Measurements from ENCODE around the gene NAPSA. TPM values are rescaled to one million over a fixed set of nuclear protein-coding genes. Genes with fewer than 3 reads are reported as not detected.

The NAPSA gene
- total RNA-seq, 1 donor from 2014 or later, result not detected

DNA sequence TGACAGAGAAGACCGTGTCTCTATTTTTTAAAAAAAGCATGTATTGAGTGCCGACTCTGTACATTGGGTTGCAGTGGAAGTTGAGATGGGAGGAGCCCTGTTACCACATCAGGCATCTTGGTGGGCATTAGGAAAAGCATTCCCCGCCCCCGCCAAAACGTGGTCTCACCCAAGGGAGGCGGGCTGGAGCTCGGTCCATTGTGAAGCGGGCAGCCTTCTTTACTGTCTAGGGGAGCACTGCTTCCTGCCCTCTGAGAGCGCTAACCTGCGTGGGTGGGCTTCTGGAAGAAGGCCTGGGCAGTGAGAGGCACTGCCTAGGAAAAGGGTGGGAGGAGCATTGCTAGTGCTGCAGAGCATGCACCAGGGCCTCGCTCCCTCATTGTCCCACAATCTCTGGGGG, 14.7 kb upstream of the NAPSA start:
- Mint-ChIP-seq H3K27me3 (ENCODE audit: unreplicated experiment) (peaks cover 23% of the 10 kb centered on the region), H3K27ac (ENCODE audit: unreplicated experiment) (no peak overlapping the region), H3K4me1 (ENCODE audit: unreplicated experiment) (peaks cover 17% of the 10 kb centered on the region), H3K36me3 (ENCODE audit: low read depth, unreplicated experiment) (peaks cover 40% of the 10 kb centered on the region), H3K9me3 (ENCODE audit: unreplicated experiment) (no peaks in the 10 kb centered on the region), H3K4me3 (ENCODE audit: unreplicated experiment) (peak overlapping the region; percentile 37)
- DNase-seq (ENCODE audit: low spot score), result no peak
- TF ChIP-seq, protein P1, sequence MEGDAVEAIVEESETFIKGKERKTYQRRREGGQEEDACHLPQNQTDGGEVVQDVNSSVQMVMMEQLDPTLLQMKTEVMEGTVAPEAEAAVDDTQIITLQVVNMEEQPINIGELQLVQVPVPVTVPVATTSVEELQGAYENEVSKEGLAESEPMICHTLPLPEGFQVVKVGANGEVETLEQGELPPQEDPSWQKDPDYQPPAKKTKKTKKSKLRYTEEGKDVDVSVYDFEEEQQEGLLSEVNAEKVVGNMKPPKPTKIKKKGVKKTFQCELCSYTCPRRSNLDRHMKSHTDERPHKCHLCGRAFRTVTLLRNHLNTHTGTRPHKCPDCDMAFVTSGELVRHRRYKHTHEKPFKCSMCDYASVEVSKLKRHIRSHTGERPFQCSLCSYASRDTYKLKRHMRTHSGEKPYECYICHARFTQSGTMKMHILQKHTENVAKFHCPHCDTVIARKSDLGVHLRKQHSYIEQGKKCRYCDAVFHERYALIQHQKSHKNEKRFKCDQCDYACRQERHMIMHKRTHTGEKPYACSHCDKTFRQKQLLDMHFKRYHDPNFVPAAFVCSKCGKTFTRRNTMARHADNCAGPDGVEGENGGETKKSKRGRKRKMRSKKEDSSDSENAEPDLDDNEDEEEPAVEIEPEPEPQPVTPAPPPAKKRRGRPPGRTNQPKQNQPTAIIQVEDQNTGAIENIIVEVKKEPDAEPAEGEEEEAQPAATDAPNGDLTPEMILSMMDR (IDR thresholded peaks at IDR 0.05; ENCODE audit: unreplicated experiment), result no peak

DNA sequence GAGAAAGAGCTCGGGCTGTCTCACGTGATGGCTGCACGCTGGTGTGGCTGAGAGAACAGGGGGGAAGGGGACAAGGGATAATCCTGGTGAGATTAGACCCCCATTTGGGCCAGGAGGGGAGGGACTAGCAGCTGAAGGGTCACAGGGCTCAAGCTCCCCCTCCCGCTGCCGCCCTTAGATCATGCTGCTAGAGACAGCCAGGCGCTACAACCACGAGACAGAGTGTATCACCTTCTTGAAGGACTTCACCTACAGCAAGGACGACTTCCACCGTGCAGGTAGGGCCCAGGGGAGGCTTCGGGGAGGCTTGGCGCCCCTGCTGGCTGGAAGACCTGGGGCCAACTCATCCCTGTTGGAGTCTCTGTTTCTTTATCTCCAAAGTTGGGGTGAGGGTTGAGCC, 14.2 kb upstream of the NAPSA start:
- H3K27me3 Mint-ChIP-seq (ENCODE audit: unreplicated experiment), result peaks cover 21% of the 10 kb centered on the region
- DNase-seq (ENCODE audit: low spot score), result no peak
- H3K4me1 Mint-ChIP-seq (ENCODE audit: unreplicated experiment), result peaks cover 11% of the 10 kb centered on the region
- H3K4me3 Mint-ChIP-seq (ENCODE audit: unreplicated experiment), result no peak overlapping the region
- peaks cover 36% of the 10 kb centered on the region for H3K36me3 Mint-ChIP-seq (ENCODE audit: low read depth, unreplicated experiment)
- no peaks in the 10 kb centered on the region for H3K9me3 Mint-ChIP-seq (ENCODE audit: unreplicated experiment)
- TF ChIP-seq, protein P1 (IDR thresholded peaks at IDR 0.05; ENCODE audit: unreplicated experiment), result no peak
- no peak overlapping the region for H3K27ac Mint-ChIP-seq (ENCODE audit: unreplicated experiment)

DNA sequence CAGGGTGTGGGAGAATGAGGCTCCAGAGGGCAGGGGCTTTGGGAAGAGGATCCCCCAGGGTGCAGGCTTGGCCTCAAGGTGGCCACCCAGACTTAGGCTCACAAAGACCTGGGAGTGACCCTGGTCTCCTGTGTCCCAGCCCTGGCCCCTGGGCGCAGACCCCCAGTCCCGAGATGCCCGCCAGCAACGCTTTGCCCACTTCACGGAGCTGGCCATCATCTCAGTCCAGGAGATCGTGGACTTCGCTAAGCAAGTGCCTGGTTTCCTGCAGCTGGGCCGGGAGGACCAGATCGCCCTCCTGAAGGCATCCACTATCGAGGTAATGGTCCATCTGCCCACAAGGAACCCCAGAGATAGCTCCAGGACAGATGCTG, 13.4 kb upstream of the NAPSA start:
- Mint-ChIP-seq H3K9me3 (ENCODE audit: unreplicated experiment) (no peaks in the 10 kb centered on the region), H3K27ac (ENCODE audit: unreplicated experiment) (no peak overlapping the region), H3K27me3 (ENCODE audit: unreplicated experiment) (peaks cover 20% of the 10 kb centered on the region), H3K36me3 (ENCODE audit: low read depth, unreplicated experiment) (peaks cover 35% of the 10 kb centered on the region), H3K4me3 (ENCODE audit: unreplicated experiment) (no peak overlapping the region), H3K4me1 (ENCODE audit: unreplicated experiment) (peaks cover 10% of the 10 kb centered on the region)
- TF ChIP-seq, protein P1 (IDR thresholded peaks at IDR 0.05; ENCODE audit: unreplicated experiment), result no peak
- no peak for DNase-seq (ENCODE audit: low spot score)

DNA sequence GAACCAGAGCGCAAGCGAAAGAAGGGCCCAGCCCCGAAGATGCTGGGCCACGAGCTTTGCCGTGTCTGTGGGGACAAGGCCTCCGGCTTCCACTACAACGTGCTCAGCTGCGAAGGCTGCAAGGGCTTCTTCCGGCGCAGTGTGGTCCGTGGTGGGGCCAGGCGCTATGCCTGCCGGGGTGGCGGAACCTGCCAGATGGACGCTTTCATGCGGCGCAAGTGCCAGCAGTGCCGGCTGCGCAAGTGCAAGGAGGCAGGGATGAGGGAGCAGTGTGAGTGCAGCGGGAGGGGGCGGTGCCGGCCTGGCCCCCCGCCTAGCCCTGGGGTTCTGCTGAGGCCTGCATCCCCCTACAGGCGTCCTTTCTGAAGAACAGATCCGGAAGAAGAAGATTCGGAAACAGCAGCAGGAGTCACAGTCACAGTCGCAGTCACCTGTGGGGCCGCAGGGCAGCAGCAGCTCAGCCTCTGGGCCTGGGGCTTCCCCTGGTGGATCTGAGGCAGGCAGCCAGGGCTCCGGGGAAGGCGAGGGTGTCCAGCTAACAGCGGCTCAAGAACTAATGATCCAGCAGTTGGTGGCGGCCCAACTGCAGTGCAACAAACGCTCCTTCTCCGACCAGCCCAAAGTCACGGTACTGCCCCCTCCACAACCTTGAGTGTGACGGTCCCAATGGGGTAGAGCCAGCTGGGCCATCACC, 12.9 kb upstream of the NAPSA start:
- Mint-ChIP-seq H3K36me3 (ENCODE audit: low read depth, unreplicated experiment) (peaks cover 30% of the 10 kb centered on the region), H3K27me3 (ENCODE audit: unreplicated experiment) (peaks cover 17% of the 10 kb centered on the region), H3K4me3 (ENCODE audit: unreplicated experiment) (peak overlapping the region; percentile 70), H3K9me3 (ENCODE audit: unreplicated experiment) (no peaks in the 10 kb centered on the region), H3K4me1 (ENCODE audit: unreplicated experiment) (peaks cover 6% of the 10 kb centered on the region), H3K27ac (ENCODE audit: unreplicated experiment) (no peak overlapping the region)
- DNase-seq (ENCODE audit: low spot score), result no peak
- TF ChIP-seq, protein P1 (IDR thresholded peaks at IDR 0.05; ENCODE audit: unreplicated experiment), result no peak

DNA sequence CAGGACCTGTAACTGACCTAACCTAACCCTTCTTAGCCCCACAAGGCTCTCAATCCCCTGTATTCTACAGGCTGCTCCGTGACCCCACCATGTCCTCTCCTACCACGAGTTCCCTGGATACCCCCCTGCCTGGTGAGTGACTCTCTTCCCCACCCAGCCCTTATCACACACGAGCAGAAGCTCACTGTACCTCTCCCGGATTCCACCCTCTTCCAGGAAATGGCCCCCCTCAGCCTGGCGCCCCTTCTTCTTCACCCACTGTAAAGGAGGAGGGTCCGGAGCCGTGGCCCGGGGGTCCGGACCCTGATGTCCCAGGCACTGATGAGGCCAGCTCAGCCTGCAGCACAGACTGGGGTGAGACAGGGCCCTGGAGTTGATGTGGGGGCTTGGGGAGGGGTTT, 12.1 kb upstream of the NAPSA start:
- peaks cover 27% of the 10 kb centered on the region for H3K36me3 Mint-ChIP-seq (ENCODE audit: low read depth, unreplicated experiment)
- H3K27ac Mint-ChIP-seq (ENCODE audit: unreplicated experiment), result no peak overlapping the region
- peak overlapping the region; percentile 81 for H3K4me3 Mint-ChIP-seq (ENCODE audit: unreplicated experiment)
- H3K27me3 Mint-ChIP-seq (ENCODE audit: unreplicated experiment), result peaks cover 14% of the 10 kb centered on the region
- peaks cover 4% of the 10 kb centered on the region for H3K4me1 Mint-ChIP-seq (ENCODE audit: unreplicated experiment)
- no peaks in the 10 kb centered on the region for H3K9me3 Mint-ChIP-seq (ENCODE audit: unreplicated experiment)
- TF ChIP-seq, protein P1 (IDR thresholded peaks at IDR 0.05; ENCODE audit: unreplicated experiment), result no peak
- DNase-seq (ENCODE audit: low spot score), result no peak
